Neural cell (in vitro differentiated cells): ENCODE measurements around the gene ADGRD2. TPM values are rescaled to one million over a fixed set of nuclear protein-coding genes. Genes with fewer than 3 reads are reported as not detected.
"Not testable (repeated sequence)": the region's sequence is repeated elsewhere in the genome, so short reads cannot be mapped to it uniquely, and the experiment has no call there.

Source experiments
- H2AFZ ChIP-seq: fragments of 200-600, 300-800 bp; sonication (generic), shearing (Covaris generic); 2 replicates; pipeline ENCODE4 v1.6.0; 2014; ENCODE audit warnings: low read depth, mild to moderate bottlenecking, antibody characterized with exemption, low read length, moderate library complexity
- H3F3A ChIP-seq: fragments of 200-600 bp; shearing (Covaris generic); 2 replicates; pipeline ENCODE4 v1.6.1; 2016; ENCODE audit warnings: mild to moderate bottlenecking, moderate library complexity, mixed read lengths, antibody characterized with exemption, low read length; ENCODE audit not compliant: insufficient read depth, poor library complexity, severe bottlenecking
- H3K27ac ChIP-seq: fragments of 200-600, 300-800 bp; sonication (generic), shearing (Covaris generic); 2 replicates; pipeline ENCODE4 v1.5.1; 2014; ENCODE audit warnings: mild to moderate bottlenecking, low read length, moderate library complexity
- H3K27me3 ChIP-seq: fragments of 300-800, 200-600 bp; sonication (generic), shearing (Covaris generic); 2 replicates; pipeline ENCODE4 v1.6.0; 2014; ENCODE audit warnings: mild to moderate bottlenecking, low read depth, low read length, moderate library complexity; ENCODE audit not compliant: insufficient read depth
- H3K36me3 ChIP-seq: fragments of 300-800, 200-600 bp; sonication (generic), shearing (Covaris generic); 2 replicates; pipeline ENCODE4 v1.5.1; 2014; ENCODE audit warnings: mild to moderate bottlenecking, antibody characterized with exemption, low read length, moderate library complexity; ENCODE audit not compliant: insufficient read depth
- H3K4me2 ChIP-seq: fragments of 300-800, 200-600 bp; sonication (generic), shearing (Covaris generic); 2 replicates; pipeline ENCODE4 v1.6.0; 2014; ENCODE audit warnings: mild to moderate bottlenecking, low read length
- H3K4me3 ChIP-seq: fragments of 300-800, 200-600 bp; sonication (generic), shearing (Covaris generic); 2 replicates; pipeline ENCODE4 v1.5.1; 2014; ENCODE audit warnings: mild to moderate bottlenecking, low read length, moderate library complexity
- H3K79me2 ChIP-seq: fragments of 200-600 bp; shearing (Covaris generic); replicated peaks from 2 replicates; pipeline ENCODE4 v1.6.0; 2014; ENCODE audit warnings: mild to moderate bottlenecking, low read length, moderate library complexity; ENCODE audit not compliant: insufficient read depth
- H3K9ac ChIP-seq: fragments of 300-800, 200-600 bp; sonication (generic), shearing (Covaris generic); 2 replicates; pipeline ENCODE4 v1.6.1; 2016; ENCODE audit warnings: mild to moderate bottlenecking, low read length, mixed read lengths
- H3K9me2 ChIP-seq: fragments of 200-600 bp; shearing (Covaris generic); 2 replicates; pipeline ENCODE4 v1.6.1; 2016; ENCODE audit warnings: mild to moderate bottlenecking, low read length, mixed read lengths; ENCODE audit not compliant: insufficient read depth
- H3K9me3 ChIP-seq: fragments of 200-600, 300-800 bp; sonication (generic), shearing (Covaris generic); 2 replicates; pipeline ENCODE4 v1.6.1; 2016; ENCODE audit warnings: mild to moderate bottlenecking, mixed run types, low read length, moderate library complexity, mixed read lengths
- H4K20me1 ChIP-seq: fragments of 200-600 bp; shearing (Covaris generic); 2 replicates; pipeline ENCODE4 v1.6.1; 2016; ENCODE audit warnings: mild to moderate bottlenecking, mixed run types; ENCODE audit not compliant: insufficient read depth
- CTCF ChIP-seq: fragments of 450-650 bp; IDR thresholded peaks from 2 replicates; pipeline ENCODE4 v1.5.1; 2014; ENCODE audit warnings: antibody characterized with exemption, mild to moderate bottlenecking, moderate library complexity; ENCODE audit not compliant: poor library complexity, severe bottlenecking
- EP300 ChIP-seq: fragments of 450-650 bp; conservative IDR thresholded peaks from 2 replicates; pipeline ENCODE4 v1.6.1; 2014; ENCODE audit warnings: antibody characterized with exemption, mild to moderate bottlenecking, moderate library complexity; ENCODE audit not compliant: poor library complexity, severe bottlenecking
- EZH2 ChIP-seq: fragments of 200-600, 300-800 bp; shearing (Covaris generic), sonication (generic); IDR thresholded peaks from 2 replicates; pipeline ENCODE4 v1.6.1; 2014; ENCODE audit warnings: antibody characterized with exemption, low read length, borderline replicate concordance, mild to moderate bottlenecking; ENCODE audit not compliant: insufficient read depth, poor library complexity, severe bottlenecking
- MXI1 ChIP-seq: fragments of 450-650 bp; conservative IDR thresholded peaks from 2 replicates; pipeline ENCODE4 v1.6.1; 2014; ENCODE audit warnings: antibody characterized with exemption, mild to moderate bottlenecking; ENCODE audit not compliant: poor library complexity, severe bottlenecking
- POLR2AphosphoS5 ChIP-seq: IDR thresholded peaks from 2 replicates; pipeline ENCODE4 v1.6.1; 2012
- REST ChIP-seq: IDR thresholded peaks from 2 replicates; pipeline ENCODE4 v1.6.1; 2012; ENCODE audit warnings: borderline replicate concordance
- SMC3 ChIP-seq: fragments of 450-650 bp; conservative IDR thresholded peaks from 2 replicates; pipeline ENCODE4 v1.6.1; 2014; ENCODE audit warnings: antibody characterized with exemption, mild to moderate bottlenecking, moderate library complexity; ENCODE audit not compliant: poor library complexity
- TAF1 ChIP-seq: IDR thresholded peaks from 2 replicates; pipeline ENCODE4 v1.6.1; 2012; ENCODE audit warnings: low read depth
- polyA plus RNA-seq: library from polyadenylated mRNA; depleted of rRNA; stranded (reverse); fragments of >200 nt; gene quantifications from 2 replicates; pipeline ENCODE4 v1.2.3, GENCODE V29; 2014

ADGRD2 gene
- polyA plus RNA-seq, 1 donor from 2014 or later, result not detected

GRCh38 chr9:124425733-124426132, 24.5 kb upstream of the ADGRD2 start:
- H3K27ac ChIP-seq, H3K79me2 ChIP-seq, H3K4me2 ChIP-seq, H3F3A ChIP-seq, H3K27me3 ChIP-seq, H3K9me3 ChIP-seq, H2AFZ ChIP-seq, H3K36me3 ChIP-seq, H3K9me2 ChIP-seq, H3K4me3 ChIP-seq, H4K20me1 ChIP-seq, H3K9ac ChIP-seq: not testable (repeated sequence)

GRCh38 chr9:124426361-124426760, 23.9 kb upstream of the ADGRD2 start:
- no peaks in the 10 kb centered on the region for H3K9me2 ChIP-seq
- H3F3A ChIP-seq, result no peaks in the 10 kb centered on the region
- no peak overlapping the region for H2AFZ ChIP-seq
- no peak overlapping the region for H3K4me2 ChIP-seq
- H3K79me2 ChIP-seq, result no peaks in the 10 kb centered on the region
- H3K9ac ChIP-seq, result no peak overlapping the region
- TF ChIP-seq POLR2AphosphoS5 (no peak), SMC3 (no peak), TAF1 (no peak), EP300 (no peak), EZH2 (no peak)
- H3K27ac ChIP-seq, result no peak overlapping the region
- H3K9me3 ChIP-seq, result no peaks in the 10 kb centered on the region
- H4K20me1 ChIP-seq, result no peaks in the 10 kb centered on the region
- H3K4me3 ChIP-seq, result no peak overlapping the region
- H3K27me3 ChIP-seq, result no peaks in the 10 kb centered on the region
- H3K36me3 ChIP-seq, result no peaks in the 10 kb centered on the region

- H3K9ac ChIP-seq, result no peak overlapping the region
- no peaks in the 10 kb centered on the region for H3K9me2 ChIP-seq
- TF ChIP-seq POLR2AphosphoS5, result no peak
- TF ChIP-seq REST, result no peak
- TF ChIP-seq CTCF, result no peak
- TF ChIP-seq EZH2, result no peak
- TF ChIP-seq TAF1, result no peak
- no peak for TF ChIP-seq SMC3
- TF ChIP-seq EP300, result no peak
- no peak for TF ChIP-seq MXI1
- no peaks in the 10 kb centered on the region for H3K36me3 ChIP-seq
- no peak overlapping the region for H3K27ac ChIP-seq
- no peaks in the 10 kb centered on the region for H3K9me3 ChIP-seq
- no peaks in the 10 kb centered on the region for H4K20me1 ChIP-seq
- H3K79me2 ChIP-seq, result no peaks in the 10 kb centered on the region
- no peaks in the 10 kb centered on the region for H3K27me3 ChIP-seq
- no peak overlapping the region for H3K4me3 ChIP-seq
- H3F3A ChIP-seq, result no peaks in the 10 kb centered on the region
- H2AFZ ChIP-seq, result no peak overlapping the region
- H3K4me2 ChIP-seq, result no peak overlapping the region
These were observed 23.0 kb upstream of the ADGRD2 start for GRCh38 chr9:124427281-124427680.
